ENCODE results near the gene PEX26.
A peak's percentile ranks its signal among the peaks of the same experiment; 100 is the strongest.
"Not testable (repeated sequence)": the region's sequence is repeated elsewhere in the genome, so short reads cannot be mapped to it uniquely, and the experiment has no call there.

PEX26 gene

DNA sequence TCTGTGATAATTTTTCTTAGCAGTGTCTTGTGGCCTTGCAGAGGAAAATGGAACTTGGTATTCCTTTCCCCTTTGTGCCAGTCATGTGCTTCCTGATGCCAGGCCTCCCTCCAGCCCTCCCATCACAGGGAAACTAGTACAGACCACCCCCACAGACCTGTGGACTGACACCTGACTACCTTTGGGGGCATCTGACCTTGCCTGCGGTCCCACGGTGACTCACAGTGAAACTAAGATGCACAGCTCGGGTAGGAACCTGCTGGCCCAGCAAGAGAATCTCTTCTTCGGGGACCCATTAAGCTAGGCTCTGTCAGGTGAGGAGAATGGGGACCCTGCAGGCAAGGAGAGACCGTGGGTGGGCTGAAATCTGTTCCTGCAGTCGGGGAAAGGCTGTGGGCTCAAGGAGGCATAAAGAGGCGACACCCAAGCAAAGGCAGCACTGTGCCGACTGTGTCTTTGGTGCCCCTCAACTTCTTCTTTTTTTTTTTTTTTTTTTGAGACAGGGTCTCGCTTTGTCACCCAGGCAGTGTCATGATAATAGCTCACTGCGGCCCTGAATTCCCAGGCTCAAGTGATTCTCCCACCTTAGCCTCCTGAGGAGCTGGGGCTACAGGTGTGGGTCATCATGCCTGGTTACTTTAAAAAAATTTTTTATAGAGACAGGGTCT, 20.8 kb upstream of the PEX26 start:
- peak in 1 of 2 donors; percentile 47 for DNase-seq

DNA sequence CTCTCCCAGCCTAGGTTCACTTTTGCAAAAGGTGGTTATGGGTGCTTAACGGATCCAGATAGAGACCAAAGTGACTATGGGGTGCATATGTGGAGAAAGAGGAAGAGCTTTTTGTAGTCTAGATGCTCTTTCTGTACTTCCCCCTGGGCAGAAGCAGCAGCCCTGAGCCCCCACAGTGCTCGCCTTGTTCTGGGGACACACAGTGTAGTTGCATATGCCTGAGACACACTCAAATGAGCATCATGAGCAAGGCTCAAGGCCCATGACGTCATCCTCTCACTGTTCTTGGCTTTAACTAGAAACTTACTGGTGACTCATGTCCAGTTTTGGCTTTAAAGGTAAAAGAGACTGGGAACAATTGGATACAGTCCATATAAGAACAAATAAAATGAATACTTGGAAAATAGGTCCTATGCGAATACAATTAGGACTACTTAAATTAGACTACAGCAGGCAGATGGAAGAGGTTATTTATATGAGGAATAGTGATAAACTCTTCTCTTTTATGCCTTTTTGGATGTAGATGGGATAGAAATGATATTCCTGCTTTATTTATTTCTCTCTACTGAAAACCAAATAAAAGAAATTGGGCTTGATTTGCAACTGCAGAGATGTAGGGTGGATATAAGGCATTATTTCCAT, 20.1 kb upstream of the PEX26 start:
- peak in 1 of 2 donors; percentile 79 for DNase-seq

DNA sequence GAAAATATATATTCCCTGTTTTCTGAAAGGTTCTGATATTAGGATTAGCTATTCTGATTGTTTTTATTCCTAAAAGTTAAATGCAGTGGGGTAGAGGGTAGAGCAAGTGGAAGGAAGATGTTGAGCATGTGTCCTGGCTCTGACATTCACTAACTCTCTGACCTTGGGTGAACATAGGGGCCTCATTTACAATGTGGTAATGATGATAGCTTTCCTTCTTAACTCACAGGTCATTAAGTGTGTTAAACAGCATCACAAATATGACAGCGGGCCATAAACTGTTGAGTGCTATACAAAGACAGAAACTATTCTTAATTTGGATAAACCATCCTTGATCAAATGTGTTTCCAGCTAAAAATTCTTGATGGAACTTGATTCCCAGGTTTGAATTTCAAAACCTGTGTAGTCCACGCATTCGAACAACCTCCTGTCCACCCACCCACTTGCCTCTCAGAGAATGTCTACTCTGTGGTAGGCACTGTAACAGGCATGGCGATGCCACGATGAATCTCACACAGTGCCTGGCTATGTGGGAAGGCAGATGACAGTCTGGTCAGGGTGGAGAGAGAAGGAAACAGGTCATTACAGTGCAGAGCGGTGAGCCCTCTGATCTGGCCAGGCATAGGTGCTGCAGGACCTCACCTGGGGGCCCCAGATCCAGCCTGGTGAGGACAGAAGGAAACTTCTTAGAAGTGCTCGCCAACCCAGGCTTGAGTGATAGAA, 19.3 kb upstream of the PEX26 start:
- DNase-seq: no peak

DNA sequence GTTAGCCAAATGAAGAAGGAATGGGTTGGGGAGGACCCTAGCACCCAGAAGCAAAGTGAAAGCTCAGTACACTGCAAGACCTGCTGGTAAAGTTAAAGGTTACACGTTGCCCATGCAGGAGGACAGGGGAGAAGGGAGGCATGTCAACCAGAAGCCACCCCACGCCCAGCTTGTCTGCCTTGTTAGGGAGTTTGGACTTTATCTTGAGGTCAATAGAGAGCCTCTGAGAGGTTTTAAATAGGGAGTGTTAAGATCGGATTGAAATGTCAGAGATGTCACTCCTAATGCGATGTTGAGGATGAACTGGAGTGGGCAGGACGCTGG, 18.7 kb upstream of the PEX26 start:
- DNase-seq: no peak

DNA sequence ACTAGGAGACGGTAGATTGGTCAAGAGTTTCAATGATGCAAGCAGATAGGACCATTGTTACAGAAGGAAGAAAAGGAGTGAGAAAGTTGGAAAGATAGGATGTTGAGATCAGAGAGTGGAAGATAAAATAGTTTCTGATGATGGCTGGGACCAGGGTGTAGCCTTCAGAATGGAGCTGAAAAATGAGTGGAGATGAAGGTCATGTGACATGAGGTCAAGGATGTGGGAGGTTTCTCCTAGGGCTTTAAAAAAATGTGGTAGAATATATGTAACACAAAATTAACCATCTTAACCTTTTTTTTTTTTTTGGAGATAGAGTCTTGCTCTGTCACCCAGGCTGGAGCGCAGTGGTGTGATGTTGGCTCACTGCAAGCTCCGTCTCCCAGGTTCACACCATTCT, 18.3 kb upstream of the PEX26 start:
- DNase-seq: no peak

DNA sequence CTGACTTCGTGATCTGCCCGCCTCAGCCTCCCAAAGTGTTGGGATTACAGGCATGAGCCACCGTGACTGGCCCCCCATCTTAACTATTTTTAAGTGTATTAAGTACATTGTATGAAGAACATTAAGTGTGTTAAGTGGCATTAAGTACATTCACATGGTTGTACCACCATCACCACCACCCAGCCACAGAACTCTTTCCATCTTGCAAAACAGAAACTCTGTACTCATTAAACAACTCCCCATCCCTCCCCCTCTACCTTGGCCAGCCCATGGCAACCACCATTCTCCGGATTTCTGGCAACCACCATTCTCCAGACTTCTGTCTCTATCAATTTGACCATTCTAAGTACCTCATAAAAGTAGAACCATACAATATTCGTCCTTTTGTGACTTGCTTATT, 17.8 kb upstream of the PEX26 start:
- DNase-seq: no peak

DNA sequence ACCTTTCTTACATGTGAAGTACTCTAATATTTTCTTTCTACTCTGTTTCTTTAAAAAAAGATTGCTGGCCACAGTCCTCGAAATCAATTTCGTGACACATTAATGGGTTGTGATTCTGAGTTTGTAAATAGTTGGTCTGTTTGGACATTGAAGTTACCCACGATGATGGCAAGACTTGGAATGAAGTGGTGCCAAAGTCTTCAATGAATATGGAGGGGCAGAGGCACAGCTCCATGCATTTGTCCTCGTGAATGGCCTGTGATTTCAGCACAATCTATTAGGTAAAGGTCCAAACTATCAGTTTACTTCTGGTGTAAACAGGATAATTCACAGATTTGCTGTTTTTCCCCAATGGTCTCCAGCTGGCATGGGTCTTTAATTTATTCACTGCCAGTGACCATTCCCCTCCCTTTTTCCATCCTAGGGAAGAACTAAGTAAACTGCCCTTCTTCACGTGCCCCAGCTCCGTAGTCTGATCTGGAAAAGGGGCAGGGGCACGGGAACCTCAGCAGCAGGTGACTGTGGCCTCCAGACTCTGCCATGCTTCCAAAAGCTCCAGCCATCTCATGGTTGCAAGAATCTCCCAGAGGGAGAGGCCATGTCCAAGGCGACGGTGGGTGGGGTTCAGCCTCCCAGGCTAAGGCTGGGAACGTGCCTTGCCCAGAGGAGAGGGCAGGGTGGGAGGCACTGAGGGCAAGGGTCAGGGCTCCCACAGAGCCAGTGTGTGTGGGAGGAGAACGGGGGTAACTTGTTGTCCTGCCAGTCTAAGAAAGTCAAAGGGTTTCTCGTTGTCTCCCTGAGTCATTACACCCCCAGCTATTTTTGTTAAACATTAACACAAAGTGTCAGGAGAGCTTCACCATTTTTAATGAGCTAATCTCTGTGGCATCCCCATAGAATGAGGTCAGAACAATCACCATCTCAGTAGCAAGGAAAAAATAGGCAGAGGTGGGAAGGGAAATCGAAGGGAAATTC, 16.9 kb upstream of the PEX26 start:
- no peak for DNase-seq

DNA sequence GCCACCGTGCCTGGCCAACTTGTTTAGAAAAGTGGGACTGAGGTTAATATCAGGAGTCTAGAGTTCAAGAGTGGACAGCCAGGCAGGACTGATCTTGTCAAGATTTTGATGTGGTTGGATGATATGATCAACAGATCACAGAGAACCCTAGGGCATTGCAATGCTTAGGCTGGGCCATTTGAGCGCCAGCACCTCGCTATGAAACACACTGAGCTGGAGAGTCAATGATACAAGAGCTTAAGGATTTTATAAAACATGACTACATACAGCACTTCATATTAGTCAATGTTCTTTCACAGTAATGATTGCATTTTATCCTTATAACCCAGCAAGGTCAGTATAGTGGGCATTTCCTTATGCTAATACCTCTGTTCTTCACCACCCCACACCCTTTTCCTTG, 15.4 kb upstream of the PEX26 start:
- no peak for DNase-seq

DNA sequence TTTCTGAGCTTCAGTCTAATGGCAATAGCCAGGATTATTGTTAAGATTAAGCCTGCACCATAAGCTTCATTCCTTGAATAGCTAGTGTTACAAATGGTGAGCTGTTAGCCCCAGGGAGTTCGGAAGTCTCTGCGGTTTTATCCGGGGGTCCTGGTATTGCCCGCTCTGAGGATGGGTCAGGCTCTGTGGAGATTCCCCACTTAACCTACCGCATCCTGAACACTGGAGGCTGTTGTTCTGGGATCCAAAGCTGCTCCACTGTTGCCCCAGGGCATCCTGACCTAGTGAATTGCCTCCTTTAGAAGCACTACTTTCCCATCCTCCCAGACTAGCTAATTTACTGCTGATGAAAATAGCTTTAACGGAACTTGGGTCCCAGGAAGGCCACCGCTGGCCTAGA, 14.5 kb upstream of the PEX26 start:
- DNase-seq: no peak

DNA sequence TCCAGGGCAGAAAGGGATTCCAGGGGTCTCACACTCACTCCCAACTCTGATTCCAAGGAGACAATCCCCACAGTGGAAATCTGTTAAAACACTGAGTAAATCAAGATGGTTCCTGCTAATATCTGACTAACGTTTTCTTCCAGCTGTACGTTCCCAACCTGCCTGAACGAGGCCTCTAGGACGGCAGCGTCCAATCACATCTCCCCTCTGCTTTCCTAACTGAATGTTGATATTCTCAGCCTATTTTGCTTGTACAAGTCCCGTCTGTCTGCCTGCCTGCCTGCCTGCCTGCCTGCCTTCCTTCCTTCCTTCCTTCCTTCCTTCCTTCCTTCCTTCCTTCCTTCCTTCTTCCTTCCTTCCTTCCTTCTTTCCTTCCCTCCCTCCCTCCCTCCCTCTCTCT, 14.1 kb upstream of the PEX26 start:
- not testable (repeated sequence) for DNase-seq

DNA sequence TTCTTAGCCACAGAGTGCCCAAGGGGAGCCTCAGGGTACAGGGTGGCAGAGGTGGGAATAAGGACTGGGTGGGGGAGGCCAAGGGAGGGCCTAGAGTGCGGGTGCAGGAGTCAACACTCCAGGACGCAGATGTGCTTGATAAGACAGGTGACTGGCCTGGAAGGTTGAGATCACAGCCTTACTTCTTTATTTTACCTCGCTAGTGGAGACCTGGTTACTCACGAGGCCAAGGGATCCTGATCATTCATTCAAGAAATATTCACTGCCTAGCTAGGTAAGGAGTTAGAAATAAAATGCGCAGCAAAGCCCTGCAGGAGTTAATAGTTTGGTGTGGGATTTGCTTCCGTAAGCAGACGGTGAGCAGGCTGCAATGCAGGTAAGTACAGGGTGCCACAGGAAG, 13.2 kb upstream of the PEX26 start:
- no peak for DNase-seq

DNA sequence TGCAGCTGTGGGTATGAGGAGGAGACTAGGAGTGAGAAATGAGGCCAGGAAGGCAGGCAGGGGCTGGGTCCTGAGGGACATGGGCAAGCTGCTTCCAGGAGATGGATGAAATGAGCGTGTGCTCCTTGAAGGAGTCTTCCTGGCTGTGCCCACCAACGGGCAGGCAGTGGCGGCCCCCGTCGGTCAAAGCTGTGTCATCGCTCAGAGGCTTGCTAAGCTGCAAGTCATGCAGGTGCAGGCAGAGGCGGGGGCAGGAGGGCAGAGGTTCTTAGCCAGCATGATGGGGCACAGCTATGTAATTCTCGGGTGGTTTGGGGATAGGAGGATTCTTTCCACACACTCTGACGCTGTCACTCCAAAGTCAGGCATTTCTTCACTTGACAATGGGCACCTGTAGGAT, 12.5 kb upstream of the PEX26 start:
- no peak for DNase-seq

DNA sequence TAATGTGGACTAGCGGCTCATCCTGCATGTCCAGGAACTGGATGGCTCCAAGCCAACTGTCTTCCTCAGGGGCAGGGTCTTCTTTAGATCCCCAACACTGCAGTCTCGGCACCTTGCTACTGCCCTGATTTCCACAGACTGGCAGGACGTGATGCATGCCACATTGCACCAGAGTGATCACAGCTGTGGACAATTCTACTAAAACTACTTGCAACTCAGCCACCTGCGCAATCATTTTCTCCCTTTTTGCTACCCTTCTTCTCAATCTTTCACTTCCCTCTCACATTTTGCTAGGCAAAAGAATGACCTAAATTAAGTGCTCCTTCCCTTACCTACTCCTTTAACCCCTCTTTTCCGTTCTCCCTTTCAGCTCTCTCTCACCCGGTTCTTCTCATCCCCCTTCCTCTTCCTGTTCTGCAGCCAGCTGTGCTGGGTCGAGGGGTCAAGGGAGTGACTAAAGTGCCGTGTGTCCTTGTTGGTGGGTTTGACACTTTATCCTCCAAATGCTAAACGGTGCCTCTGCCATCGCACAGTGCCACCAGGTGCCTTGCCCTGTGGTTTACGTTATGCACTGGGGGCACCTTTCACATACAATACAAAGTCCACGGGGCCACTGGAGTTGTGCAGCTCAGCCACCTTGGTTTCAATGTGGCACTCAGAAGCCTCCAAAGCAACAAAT, 11.5 kb upstream of the PEX26 start:
- no peak for DNase-seq

DNA sequence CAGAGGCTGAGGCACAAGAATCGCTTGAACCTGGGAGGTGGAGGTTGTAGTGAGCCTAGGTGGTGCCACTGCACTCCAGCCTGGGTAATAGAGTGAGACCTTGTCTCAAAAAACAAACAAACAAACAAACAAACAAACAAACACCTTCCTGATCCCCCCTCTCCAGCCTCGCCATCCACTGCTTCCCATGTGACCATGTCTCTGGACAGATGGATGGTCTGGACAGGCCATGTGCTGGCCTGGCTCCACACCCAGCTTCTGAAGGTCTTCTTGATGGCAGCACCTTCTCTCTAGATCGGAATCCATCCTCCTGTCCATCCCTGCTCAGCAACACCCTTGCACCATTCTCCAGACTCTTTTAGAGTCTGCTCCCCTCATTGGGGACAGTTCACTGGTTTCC, 10.7 kb upstream of the PEX26 start:
- DNase-seq: no peak

DNA sequence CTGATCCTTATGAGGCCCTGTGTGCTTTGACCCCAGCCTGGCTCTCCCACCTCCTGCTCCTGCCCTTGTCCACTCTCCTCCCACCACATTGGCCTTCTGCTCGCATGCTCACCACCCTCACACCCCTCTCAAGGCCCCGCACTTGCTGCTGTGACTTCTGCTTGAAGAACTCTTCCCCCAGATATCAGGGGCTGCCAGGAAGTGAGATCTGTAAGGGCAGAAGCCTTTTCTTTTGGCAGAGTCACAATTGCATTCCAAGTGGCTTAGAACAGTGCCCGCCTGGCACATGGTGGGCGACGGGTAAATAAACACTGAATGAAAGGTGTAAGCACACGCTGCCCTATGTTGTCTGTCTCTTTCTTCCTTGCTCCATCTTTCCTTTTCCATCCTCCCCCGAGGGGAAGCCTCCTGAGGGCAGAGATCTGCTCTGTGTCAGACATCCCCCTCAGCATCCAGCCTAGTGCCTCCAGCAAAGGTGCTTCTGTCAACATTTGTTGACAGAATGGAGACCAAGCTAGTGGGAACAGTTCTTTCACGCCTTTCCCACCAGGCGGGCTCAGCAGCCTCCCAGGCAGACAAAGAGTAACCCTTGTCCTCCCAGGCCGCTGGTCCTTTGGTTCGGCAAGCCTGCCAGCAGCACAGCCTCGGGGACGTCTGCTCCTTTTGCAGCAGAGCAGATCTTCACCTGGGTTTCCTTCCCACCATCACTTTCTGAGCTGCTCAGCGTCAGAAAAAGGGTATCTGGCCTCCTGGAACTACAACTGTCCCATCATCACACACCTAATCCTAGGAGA, 10.0 kb upstream of the PEX26 start:
- no peak for DNase-seq

DNA sequence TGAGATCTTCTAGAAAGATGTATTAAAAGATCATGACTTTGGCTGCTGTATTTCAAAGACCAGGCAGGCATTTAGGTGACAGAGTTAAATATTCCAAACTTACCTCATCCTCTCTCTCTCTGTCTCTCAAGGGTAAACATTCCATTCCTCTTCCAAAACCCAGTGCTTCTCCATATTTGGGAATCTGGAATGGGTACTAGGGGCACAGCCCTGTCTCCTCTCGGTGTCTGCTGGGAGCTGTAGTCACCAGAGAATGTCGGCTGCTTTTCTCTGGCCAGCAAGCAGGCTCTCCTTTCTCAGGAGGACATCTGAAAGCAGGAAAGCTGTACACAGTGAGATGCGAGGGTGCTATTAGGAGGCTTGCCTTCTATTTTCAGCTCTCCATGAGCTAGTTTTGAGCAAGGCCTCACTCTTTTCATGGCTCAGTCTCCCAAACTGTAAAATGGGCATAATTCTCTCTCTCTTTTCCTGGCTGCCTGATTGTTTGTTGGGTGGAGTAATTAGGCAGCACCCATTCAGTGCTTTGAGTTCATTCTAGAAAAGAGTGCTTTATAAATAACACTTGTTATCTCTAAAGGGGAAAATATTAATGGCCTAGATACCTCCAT, 9.3 kb upstream of the PEX26 start:
- no peak for DNase-seq

DNA sequence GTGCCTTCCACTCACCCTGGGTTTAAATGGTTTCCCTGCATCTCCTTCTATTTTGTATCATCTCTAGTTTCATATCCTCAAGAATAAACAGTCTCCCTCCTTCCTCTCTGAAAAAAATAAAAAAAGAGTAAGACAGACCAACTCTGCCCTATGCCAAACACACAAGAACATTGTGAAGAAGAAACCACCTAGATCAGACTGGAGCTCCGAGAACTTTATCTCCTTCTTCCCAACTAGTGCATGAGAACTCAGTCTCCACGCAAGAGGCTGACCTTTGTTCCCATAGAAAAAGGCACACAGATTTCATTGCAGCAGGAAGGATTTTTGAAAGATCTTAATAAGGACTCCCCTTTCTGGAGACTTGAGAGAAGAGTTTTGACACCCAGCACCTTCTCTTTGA, 8.7 kb upstream of the PEX26 start:
- no peak for DNase-seq

DNA sequence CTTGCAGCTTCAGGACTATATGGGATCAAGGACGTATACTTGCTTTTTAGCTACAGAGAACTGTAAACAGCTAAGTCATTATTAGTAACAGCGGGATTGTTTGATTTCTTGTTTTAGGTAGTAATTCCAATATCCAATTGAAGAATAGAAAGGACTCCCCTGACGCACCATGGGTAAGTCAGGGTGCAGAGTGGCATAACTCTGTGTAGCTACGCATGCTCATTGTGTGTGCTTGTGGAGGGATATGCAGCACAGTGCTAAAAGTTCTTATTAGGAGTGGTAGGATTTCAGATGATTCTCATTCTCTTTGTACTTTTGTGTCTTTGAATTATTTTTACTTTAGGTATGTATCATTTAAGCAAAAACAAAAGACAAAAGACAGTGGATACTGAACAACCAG, 7.7 kb upstream of the PEX26 start:
- no peak for DNase-seq

DNA sequence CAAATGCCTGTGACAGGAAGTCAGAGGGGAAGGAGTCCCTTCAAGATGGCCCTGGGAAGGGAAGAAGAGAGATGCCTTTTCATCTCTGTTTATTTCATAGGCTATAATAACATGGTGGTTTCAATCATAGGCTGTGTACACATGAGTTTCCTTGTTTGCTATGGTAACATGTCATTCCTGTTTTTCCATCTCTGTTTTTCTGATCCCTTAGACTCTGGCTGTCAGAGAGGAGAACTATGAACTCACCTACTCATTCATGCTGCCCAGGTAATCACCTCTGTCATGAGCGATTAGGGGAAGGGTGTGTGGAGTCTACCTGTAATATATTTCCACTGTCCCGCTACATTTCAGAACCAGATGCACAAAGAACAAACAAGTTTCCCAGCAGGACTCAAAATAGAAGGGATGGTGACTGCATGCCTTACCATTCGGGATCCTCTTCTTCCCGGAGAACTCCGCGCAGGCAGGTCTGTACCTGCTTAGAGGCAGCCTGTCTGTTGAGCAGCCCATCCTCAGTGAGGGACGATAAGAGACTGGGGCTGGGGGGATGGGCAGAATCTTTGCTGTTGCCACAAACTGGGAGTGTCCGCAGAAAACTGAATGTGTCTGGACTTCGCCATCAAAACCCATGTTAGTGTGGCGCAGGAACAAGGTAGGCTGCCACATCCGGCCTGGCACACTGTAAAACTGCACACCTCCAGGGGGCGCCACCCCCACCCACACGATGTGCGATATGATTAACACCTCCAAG, 7.1 kb upstream of the PEX26 start:
- DNase-seq: no peak

DNA sequence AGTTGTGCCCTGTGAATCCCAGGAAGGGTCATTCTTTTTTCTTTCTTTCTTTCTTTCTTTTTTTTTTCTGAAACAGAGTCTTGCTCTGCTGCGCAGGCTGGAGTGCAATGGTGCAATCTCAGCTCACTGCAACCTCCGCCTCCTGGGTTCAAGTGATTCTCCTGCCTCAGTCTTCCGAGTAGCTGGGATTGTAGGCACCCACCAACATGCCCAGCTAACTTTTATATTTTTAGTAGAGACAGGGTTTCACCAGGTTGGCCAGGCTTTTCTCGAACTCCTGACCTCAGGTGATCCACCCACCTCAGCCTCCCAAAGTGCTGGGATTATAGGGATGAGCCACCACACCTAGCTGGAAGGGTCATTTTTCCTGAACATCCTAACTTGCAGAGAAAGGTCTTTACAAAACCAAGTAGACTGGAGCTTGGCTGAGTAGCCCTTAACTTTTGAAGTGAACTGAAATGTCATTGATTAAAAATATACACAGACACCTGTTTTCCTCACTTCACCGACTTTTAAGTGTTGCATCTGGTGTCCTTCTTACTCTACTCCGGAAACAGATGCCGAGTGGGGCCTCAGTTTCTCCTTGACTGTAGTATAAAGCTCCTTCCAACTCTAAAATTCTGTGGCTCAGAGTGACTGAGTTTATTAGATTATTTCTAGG, 6.4 kb upstream of the PEX26 start:
- DNase-seq: not testable (repeated sequence)

All from CD4-positive, alpha-beta T cell treated with Interferon alpha-2 for 1 hour (primary cell).